ENCODE measurements around the gene ATP5PD.
"Not testable (repeated sequence)": the region's sequence is repeated elsewhere in the genome, so short reads cannot be mapped to it uniquely, and the experiment has no call there.

Gene ATP5PD

GRCh38 chr17:75051941-75052340 lies 5.2 kb upstream of the ATP5PD start:
- in situ Hi-C loops (cut with MboI; ENCODE audit: low sequenced_read_pairs, unreplicated experiment): no loop called here
- no peak for DNase-seq (ENCODE audit: low spot score)
- no peak for TF ChIP-seq CTCF (IDR thresholded peaks at IDR 0.05; ENCODE audit: borderline replicate concordance, control extremely low read depth, extremely low read depth, insufficient read depth, missing control alignments)

DNA sequence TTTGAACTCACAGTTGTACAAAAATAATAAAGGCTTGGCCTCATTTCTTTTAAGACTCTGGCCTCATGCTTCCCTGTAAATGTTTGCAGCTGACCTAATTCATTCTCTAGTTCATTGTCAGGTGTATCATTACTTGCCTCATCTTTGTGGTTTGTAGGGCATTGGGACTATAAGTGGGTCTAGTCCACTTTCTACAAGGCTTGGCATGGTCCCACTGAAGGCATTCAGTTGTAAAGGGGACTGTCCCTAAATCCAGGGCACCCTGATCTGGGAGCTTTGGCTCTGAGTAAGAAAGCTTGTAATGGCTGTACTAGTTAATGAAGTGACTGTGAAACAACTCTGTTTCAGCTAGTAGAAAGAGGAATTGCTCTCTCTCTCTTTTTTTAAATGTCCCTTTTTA lies 2.9 kb upstream of the ATP5PD start:
- DNase-seq (ENCODE audit: low spot score): peak; percentile 0
- in situ Hi-C loops (cut with MboI; ENCODE audit: low sequenced_read_pairs, unreplicated experiment): no loop called here
- TF ChIP-seq CTCF (IDR thresholded peaks at IDR 0.05; ENCODE audit: borderline replicate concordance, control extremely low read depth, extremely low read depth, insufficient read depth, missing control alignments): no peak

DNA sequence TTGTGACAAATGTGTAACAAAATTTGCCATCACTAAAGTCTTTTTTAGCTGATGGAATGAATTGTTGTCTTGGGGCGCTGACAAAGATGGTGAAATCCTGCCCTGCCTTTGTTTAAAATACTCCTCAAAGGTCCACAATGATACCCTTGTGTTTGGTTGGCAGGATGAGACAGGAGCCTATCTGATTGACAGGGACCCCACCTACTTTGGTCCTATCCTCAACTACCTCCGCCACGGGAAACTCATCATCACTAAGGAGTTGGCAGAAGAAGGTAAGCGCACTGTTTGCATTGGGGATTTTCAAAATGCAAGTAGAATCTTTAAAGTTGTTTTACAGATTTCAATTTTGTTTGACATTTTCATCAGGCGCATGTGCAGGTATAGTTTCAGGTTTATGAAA lies 2.3 kb upstream of the ATP5PD start:
- DNase-seq (ENCODE audit: low spot score): no peak
- in situ Hi-C loops (cut with MboI; ENCODE audit: low sequenced_read_pairs, unreplicated experiment): no loop called here
- TF ChIP-seq CTCF (IDR thresholded peaks at IDR 0.05; ENCODE audit: borderline replicate concordance, control extremely low read depth, extremely low read depth, insufficient read depth, missing control alignments): no peak

- no peak for DNase-seq (ENCODE audit: low spot score)
- no peak for TF ChIP-seq CTCF (IDR thresholded peaks at IDR 0.05; ENCODE audit: borderline replicate concordance, control extremely low read depth, extremely low read depth, insufficient read depth, missing control alignments)
- in situ Hi-C loops (cut with MboI; ENCODE audit: low sequenced_read_pairs, unreplicated experiment): no loop called here
Measured at GRCh38 chr17:75048249-75048878, 1.6 kb upstream of the ATP5PD start.

GRCh38 chr17:75047398-75048098 lies 779 bp upstream of the ATP5PD start:
- no peak for TF ChIP-seq CTCF (IDR thresholded peaks at IDR 0.05; ENCODE audit: borderline replicate concordance, control extremely low read depth, extremely low read depth, insufficient read depth, missing control alignments)
- in situ Hi-C loops (cut with MboI; ENCODE audit: low sequenced_read_pairs, unreplicated experiment): no loop called here
- peak; percentile 52 for DNase-seq (ENCODE audit: low spot score)

DNA sequence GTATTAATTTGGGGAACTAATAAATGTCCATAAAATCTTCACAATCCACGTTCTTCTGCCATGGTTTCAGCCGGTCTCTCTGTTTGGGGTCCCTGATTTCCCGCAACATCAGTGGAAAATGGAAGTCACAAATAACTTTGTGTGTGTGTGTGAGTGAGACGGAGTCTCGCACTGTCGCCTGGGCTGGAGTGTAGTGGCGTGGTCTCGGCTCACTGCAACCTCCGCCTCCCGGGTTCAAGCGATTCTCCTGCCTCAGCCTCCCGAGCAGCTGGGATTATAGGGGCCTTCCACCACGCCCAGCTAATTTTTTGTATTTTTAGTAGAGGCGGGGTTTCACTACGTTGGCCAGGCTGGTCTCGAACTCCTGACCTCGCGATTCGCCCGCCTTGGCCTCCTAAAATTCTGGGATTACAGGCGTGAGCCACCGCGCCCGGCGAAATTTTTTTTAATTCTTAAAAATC lies 793 bp downstream of the ATP5PD start:
- in situ Hi-C loops (cut with MboI; ENCODE audit: low sequenced_read_pairs, unreplicated experiment); DNase-seq (ENCODE audit: low spot score): not testable (repeated sequence)

DNA sequence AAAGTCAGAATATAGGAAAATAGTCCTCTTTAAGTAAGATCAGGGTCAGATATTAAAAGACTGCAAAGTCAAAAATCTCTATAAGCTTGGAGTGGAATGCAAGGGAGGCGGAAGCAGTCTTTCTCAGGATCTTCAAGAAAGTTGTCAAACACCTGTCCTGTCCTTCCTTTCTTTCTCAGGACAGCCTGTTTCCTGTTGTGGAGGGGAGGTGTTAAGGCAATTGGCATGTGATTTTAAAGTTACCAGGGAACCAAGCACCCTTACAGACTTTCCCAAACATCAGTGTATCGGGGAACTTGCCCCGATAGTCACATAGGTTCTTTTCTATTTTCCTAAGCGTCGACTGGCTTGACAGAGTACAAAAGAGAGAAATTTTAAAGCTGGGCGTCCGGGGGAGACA lies 2.1 kb downstream of the ATP5PD start:
- TF ChIP-seq CTCF (IDR thresholded peaks at IDR 0.05; ENCODE audit: borderline replicate concordance, control extremely low read depth, extremely low read depth, insufficient read depth, missing control alignments): no peak
- in situ Hi-C loops (cut with MboI; ENCODE audit: low sequenced_read_pairs, unreplicated experiment): no loop called here
- DNase-seq (ENCODE audit: low spot score): no peak

DNA sequence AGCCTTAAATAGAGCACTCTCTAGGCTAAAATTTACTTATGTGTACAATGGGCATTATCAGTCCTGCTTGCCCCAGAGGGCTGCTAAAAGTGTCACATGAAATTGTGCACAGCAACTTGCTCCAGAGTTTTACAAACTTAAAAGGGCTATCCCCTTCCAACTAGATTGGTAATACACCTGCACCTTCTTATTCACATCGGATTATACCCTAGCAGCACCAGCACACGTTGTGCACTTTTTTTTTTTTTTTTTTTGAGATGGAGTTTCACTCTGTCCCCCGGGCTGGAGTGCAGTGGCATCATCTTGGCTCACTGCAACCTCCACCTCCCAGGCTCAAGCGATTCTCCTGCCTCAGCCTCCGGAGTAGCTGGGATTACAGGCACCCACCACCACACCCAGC lies 3.0 kb downstream of the ATP5PD start:
- in situ Hi-C loops (cut with MboI; ENCODE audit: low sequenced_read_pairs, unreplicated experiment); DNase-seq (ENCODE audit: low spot score): not testable (repeated sequence)
